DMS53 (cell line): ENCODE results near the gene TPSD1.
"Not testable (repeated sequence)": the region's sequence is repeated elsewhere in the genome, so short reads cannot be mapped to it uniquely, and the experiment has no call there.

Source experiments
- DNase-seq: peaks from one replicate; lab custom pipeline; 2025; lab: John Stamatoyannopoulos, UW

TPSD1 gene

GRCh38 chr16:1255276-1256122 lies at the start of gene TPSD1:
TPSD1 (plus strand) TSS chr16:1256069; CDS start chr16:1256281, 212 bp downstream.
- DNase-seq: not testable (repeated sequence)

DNA sequence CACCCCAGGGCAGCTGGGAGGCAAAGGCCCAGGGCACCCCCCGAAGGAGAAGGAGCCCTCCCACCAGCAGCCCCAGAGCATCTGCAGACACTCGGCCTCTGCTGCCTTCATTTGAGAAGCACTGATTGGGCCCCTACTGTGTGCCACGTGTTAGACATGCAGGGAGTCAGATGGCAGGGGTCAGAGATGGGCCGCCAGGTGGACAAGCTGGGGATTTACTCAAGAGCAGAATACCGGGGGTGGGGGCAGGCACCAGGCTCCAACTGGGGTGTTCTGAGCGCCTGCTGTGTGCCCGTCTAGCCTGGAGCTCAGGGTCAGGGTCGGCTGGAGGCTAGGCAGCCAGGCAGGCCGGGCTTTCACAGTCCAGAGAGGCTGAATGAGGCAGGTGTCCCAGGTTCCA lies 49.5 kb upstream of the TPSD1 start:
- DNase-seq: no peak

GRCh38 chr16:1206786-1207185 lies 49.1 kb upstream of the TPSD1 start:
- DNase-seq: no peak

DNA sequence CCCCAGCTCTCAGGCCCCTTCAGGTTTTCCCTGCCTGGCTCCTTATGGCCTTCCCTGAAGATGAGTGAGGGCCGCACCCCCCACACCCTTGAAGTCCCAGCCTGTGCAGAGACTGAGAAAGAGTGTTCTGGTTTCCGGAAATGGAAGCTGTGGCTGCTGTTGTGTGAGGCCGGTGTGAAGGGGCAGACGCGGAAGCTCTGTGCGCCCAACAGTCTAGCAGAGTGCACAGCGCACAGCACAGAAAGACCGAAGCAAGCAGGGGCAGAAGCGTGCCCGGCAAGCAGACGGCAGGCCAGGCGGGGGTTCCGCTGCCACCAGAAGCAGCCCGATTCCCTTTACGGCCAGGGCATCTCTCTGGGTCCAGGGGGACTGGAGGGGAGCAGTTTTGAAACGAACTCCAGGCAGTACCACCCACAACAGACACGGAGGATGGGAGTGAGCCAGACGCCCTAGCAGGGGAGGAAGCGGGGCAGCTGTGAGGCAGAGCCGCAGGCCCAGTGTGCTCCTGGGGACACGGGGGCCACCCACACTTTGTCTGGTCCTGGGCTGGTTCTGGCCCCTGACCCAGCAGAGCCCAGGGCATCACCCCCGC lies 47.5 kb upstream of the TPSD1 start:
- no peak for DNase-seq

- no peak for DNase-seq
Observed at GRCh38 chr16:1209081-1209480, 46.8 kb upstream of the TPSD1 start.

GRCh38 chr16:1210461-1210860 lies 45.4 kb upstream of the TPSD1 start:
- no peak for DNase-seq

DNA sequence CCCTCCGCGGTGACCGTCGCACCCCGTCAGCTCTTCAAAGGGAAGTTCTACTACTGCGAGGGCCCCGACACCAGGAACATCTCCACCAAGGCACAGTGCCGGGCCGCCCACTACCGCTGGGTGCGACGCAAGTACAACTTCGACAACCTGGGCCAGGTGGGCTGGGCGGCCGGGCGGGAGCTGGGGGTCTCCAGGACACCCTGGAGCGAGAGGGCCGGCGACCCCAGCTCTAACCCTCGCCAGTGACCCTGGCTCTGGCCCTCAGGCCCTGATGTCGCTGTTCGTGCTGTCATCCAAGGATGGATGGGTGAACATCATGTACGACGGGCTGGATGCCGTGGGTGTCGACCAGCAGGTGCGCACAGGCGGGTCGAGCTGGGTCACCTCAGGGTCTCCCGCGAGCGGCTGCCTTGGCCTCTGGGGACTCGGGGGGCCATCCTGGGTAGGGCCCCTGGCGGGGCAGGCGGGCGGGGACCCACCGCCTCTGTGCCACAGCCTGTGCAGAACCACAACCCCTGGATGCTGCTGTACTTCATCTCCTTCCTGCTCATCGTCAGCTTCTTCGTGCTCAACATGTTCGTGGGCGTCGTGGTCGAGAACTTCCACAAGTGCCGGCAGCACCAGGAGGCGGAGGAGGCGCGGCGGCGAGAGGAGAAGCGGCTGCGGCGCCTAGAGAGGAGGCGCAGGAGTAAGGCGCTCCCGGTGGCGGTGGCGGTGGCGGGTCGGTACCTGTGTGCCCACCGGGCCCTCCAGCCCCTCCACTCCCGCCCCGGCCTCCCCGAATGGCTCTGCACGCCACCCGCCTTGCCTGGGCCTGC lies 44.2 kb upstream of the TPSD1 start:
- DNase-seq: no peak

DNA sequence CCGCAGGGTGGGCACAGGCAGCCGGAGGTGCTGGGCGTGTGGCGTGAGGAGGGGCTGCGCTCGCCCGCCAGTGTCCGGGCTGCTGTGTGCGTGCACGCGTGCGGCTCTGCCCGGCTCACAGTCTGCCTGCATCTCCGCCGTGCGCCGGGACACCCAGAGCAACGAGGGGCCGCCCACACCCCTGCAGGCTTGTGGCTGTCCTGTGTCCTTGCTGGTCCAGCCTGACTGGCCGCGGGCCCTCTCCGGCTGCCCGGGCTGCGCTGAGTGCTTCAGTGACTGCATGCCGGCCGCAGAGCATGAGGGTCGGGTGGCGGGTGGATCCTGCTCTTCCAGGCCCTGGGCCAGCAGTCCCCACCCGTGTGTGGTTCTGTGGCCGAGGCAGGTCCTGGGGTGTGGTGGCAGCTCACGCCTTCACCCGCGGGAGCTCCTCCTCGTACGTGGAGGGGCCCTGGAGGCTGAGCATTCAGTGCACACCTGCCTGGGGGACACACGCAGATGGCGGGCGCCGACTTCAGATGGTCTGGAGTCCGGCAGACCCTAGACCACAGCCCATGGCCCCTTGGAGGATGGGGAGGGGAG lies 43.2 kb upstream of the TPSD1 start:
- DNase-seq: no peak

- no peak for DNase-seq
Observed at GRCh38 chr16:1213231-1213630, 42.6 kb upstream of the TPSD1 start.

DNA sequence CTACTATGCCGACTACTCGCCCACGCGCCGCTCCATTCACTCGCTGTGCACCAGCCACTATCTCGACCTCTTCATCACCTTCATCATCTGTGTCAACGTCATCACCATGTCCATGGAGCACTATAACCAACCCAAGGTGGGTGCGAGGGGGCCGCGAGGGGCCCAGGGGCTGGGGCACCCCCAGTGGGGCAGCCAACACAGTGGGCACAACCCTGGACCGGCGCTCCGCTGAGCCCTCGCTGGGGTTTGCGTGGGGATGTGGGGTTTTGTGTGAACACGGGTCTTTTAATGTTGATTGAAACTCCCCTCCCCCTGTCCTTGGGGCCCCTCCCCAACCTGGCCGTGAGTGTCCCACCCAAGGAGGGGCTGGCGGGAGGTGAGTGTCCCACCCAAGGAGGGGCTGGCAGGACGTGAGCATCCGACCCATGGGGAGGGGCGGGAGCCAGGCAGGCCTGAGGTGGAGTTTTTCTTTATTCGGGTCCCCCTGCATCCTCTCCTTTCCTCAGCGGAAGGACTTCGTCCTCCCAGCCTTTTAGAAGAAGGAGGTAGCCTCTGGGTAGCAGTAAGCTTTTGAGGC lies 42.0 kb upstream of the TPSD1 start:
- no peak for DNase-seq

DNA sequence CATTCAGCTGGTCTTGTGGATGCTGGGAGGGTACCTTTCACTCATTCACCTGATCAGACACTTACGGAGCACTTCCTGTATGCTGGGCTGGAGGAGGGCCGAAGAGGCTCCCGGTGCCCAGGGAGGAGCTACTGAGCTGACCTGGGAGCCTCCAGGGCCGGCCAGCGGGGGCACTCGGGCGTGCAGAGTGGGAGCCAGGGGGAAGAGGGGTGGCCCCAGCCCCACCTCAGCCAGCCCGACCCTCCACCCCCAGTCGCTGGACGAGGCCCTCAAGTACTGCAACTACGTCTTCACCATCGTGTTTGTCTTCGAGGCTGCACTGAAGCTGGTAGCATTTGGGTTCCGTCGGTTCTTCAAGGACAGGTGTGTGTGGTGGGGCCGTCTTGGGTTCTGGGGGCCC lies 41.1 kb upstream of the TPSD1 start:
- DNase-seq: no peak

DNA sequence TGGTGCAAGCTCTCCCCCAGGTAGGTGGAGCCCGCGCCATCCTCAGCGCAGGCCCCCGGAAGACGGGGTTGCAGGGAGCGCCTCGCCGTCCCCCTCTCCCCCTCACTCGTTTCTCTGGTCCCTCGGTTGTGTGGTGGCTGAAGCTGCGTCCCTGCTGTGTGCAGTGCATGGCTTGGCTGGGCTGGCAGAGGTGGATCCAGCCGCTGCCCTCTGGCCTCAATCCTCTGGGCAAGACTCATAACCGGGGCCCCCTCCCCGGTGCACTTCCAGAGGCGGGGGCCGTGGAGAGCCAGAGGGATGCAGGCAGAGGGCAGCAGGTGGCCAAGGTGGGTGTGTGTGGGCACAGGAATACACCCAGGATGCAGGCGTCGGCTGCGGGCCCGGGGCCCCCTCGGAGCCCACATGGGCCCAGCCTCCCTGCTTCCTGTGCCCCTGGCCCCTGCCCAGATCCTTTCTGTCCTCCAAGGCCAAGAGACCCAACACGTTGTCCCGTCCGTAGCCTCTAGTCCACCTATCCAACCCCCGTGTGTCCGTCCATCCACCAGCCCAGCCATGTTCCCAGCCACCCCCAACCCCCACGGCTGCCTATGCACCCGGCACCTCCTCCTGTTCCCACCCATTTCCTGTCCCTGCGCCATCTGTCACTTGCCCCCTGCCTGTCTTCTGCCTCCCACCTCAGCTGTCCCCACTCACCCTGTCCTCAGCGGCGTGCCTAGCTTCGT lies 40.1 kb upstream of the TPSD1 start:
- no peak for DNase-seq

DNA sequence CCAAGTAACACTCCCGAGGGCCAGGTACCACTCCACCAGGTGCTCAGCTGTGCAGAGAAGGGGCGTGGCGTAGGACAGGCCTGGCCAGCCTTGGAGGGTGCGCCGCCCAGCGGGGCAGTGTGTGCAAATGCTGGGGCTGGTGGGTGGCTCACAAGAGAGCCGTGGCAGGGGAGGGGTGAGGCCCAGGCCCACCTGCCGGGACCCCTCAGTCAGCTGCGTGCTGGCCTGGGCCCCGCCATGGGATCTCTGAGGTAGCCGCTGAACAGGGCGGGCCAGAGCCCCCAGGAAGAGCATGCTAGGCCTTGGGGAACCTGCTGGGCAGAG lies 39.6 kb upstream of the TPSD1 start:
- peak; percentile 35 for DNase-seq

GRCh38 chr16:1216681-1217400 lies 39.0 kb upstream of the TPSD1 start:
- DNase-seq: no peak

- DNase-seq: no peak
Observed at GRCh38 chr16:1217526-1217925, 38.3 kb upstream of the TPSD1 start.

DNA sequence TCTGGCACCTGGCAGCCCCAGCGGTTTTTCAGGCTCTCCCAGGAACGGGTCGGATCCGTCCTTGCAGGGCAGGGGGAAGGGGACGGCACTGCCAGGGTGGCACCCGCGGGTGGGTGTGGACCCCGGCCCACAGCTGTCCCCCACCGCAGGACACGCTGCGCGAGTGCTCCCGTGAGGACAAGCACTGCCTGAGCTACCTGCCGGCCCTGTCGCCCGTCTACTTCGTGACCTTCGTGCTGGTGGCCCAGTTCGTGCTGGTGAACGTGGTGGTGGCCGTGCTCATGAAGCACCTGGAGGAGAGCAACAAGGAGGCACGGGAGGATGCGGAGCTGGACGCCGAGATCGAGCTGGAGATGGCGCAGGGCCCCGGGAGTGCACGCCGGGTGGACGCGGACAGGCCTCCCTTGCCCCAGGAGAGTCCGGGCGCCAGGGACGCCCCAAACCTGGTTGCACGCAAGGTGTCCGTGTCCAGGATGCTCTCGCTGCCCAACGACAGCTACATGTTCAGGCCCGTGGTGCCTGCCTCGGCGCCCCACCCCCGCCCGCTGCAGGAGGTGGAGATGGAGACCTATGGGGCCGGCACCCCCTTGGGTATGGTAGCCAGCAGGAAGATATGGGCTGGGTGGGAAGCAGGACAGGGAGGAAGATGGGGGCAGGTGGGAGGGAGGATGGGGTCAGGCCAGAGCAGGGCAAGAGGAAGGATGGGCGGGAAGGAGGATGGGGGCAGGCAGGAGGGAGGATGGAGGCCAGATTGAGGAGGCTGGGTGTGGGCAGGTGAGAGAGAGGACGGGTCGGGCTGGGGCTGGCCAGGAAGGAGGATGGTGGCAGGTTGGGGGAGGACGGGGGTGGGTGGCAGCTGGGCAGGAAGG lies 37.6 kb upstream of the TPSD1 start:
- no peak for DNase-seq

DNA sequence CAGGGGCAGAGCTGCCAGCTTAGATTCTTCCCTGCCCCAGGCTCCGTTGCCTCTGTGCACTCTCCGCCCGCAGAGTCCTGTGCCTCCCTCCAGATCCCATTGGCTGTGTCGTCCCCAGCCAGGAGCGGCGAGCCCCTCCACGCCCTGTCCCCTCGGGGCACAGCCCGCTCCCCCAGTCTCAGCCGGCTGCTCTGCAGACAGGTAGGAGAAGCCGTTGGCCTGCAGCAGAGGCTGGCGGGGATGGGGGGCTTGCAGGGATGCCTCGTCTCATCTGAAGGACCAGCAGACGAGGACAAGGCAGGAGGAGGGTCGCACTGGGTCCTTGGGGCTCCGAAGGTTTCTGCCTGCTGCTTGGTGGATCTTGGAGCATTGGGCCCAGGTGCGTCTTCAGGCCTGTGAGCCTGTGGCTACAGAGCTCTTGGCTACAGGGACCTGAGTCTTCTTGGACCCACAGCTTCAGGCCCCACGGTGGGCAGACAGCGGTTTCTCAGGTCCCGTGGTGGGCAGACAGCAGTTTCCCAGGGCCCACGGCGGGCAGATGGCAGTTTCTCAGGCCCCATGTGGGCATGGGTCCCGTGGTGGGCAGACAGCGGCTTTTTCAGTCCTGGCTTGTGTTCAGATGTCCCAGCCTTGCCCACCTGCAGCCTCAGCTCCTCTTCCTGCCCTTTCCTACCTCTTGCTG lies 36.8 kb upstream of the TPSD1 start:
- no peak for DNase-seq

DNA sequence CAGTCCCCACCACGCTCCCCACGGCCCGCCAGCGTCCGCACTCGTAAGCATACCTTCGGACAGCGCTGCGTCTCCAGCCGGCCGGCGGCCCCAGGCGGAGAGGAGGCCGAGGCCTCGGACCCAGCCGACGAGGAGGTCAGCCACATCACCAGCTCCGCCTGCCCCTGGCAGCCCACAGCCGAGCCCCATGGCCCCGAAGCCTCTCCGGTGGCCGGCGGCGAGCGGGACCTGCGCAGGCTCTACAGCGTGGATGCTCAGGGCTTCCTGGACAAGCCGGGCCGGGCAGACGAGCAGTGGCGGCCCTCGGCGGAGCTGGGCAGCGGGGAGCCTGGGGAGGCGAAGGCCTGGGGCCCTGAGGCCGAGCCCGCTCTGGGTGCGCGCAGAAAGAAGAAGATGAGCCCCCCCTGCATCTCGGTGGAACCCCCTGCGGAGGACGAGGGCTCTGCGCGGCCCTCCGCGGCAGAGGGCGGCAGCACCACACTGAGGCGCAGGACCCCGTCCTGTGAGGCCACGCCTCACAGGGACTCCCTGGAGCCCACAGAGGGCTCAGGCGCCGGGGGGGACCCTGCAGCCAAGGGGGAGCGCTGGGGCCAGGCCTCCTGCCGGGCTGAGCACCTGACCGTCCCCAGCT lies 35.7 kb upstream of the TPSD1 start:
- no peak for DNase-seq
